ENCODE measurements around the gene TRIM22.
"Not testable (repeated sequence)": the region's sequence is repeated elsewhere in the genome, so short reads cannot be mapped to it uniquely, and the experiment has no call there.

The TRIM22 gene, protein sequence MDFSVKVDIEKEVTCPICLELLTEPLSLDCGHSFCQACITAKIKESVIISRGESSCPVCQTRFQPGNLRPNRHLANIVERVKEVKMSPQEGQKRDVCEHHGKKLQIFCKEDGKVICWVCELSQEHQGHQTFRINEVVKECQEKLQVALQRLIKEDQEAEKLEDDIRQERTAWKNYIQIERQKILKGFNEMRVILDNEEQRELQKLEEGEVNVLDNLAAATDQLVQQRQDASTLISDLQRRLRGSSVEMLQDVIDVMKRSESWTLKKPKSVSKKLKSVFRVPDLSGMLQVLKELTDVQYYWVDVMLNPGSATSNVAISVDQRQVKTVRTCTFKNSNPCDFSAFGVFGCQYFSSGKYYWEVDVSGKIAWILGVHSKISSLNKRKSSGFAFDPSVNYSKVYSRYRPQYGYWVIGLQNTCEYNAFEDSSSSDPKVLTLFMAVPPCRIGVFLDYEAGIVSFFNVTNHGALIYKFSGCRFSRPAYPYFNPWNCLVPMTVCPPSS

DNA sequence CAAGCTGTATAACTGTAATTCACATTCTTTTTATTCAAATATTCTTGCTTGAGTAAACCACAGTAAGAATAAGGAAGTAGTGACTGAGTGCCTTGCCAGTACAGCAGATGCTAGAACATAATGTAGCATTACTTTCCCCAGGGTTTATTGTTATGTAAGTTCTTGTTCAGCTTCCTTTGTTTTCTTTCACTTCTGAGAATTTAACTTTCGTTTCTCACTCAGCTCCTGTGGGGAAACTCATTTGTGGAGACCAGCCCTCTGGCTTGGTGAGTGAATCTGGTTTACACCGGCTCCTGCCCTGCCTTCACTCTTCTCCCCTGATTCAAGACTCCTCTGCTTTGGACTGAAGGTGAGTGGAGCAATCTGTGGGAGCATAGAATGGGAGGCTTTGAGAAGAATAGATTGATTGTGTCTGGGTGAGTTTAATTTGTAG lies at the start of gene TRIM22:
TSS of gene TRIM22 (plus strand) at position 240 of the 433 bp plus-strand sequence. CDS start 6,443 bp downstream, outside the sequence.
- FAIRE-seq: peak; percentile 21

DNA sequence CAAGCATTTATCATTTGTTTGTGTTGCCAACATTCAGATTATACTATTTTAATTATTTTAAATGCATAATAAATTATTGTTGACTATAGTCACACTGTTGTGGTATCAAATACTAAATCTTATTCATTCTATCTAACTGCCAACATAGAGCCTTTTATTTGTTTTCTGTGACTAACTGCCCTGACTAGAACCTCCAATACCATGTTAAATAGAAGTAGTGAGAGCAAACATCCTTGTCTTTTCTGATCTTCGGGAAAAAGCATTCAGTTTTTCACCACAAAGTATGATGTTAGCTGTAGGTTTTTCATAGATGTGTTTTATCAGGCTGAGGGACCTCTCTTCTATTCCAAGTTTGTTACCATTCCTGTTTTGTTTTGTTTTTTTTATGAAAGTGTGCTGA lies 49.6 kb upstream of the TRIM22 start:
- no peak for FAIRE-seq

DNA sequence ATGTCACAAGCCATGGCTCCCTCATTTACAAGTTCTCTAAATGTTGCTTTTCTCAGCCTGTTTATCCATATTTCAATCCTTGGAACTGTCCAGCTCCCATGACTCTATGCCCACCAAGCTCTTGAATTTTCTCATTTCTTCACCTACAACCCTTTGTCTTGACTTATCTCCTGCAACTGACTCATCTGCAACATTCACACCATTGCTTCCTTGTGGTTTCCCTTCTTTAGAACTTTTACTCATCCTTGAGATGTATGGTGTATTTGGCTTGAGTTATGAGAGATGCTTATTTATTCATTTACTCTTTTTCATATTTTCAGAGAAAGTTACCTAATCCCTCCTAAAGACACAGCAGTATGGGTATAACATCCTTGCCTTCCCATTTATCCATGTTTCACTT lies 46.0 kb upstream of the TRIM22 start:
- FAIRE-seq: no peak

DNA sequence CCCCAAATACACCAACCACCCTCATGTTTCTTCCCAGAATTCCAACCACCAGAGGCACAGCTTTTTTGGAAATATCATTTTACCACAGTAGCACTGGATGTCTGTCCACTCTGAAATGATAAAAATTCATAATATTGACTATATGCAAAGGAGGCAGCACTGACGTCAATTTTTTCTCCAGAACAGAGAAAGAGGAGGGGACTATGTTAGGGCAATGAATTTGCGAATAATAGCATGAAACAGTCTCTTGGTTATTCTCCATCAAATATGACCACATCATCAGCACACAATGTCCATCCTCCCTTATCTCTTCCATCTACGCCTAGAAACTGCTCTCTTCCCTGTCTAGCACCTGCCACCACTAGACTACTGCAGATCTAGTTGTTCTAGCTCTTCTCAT lies 43.5 kb upstream of the TRIM22 start:
- no peak for FAIRE-seq

DNA sequence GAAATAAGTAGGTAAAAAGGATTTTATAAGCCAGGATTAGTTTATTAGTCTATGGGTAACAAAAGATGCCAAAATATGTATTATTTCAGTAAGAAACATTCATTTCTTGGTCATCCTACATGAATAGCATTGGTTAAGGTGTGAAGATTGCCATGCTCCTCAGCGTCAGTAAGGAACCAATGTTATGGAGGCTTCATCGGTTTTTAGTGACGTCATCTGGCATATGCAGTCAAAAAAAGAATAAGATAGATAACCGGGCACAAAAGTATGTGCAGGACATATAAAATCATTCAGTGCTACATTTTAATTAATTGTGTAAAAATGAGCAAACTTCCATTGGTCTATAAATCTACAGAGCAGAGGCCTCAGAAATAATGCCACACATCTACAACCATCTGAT lies 34.1 kb upstream of the TRIM22 start:
- FAIRE-seq: no peak

DNA sequence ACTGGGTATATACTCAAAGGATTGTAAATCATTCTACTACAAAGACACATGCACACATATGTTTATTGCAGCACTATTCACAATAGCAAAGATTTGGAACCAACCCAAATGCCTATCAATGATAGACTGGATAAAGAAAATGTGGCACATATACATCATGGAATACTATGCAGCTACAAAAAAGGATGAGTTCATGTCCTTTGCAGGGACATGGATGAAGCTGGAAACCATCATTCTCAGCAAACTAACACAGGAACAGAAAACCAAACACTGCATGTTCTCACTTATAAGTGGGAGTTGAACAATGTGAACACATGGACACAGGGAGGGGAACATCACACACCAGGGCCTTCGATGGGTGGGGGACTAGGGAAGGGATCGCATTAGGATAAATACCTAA lies 32.6 kb upstream of the TRIM22 start:
- FAIRE-seq: not testable (repeated sequence)

DNA sequence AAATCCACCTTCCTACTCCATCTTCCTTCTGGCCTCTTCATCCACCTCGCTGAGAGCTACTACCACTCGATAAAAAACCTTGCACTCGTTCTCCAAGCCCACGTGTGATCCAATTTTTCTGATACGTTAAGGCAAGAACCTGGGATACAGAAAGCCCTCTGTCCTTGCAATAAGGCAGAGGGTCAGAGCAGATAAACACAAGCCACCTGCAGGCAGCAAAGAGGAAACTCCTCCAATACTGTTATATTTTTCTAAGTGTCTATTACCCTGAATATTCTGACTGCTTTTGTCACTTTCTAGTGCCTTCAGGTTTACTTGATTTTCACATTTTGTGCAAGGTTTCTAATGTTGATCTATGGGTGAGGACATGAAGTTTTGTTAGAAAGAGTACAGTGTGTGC lies 31.3 kb upstream of the TRIM22 start:
- FAIRE-seq: no peak

DNA sequence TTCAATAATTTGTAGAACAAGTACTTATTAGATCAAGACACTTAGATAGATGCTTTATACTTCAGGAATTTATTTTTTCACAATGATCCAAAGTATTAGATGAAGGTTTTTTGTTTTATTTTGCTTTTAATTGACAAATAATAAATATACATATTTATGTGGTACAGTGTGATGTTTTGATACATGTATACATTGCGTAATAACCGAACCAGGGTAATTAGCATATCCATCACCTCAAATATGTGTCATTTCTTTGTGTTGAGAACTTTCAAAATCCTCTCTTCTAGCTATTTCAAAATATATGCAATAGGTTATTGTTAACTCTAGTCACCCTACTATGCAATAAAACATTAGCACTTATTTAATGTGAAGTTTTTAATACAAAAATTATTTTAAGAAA lies 26.1 kb upstream of the TRIM22 start:
- FAIRE-seq: no peak

DNA sequence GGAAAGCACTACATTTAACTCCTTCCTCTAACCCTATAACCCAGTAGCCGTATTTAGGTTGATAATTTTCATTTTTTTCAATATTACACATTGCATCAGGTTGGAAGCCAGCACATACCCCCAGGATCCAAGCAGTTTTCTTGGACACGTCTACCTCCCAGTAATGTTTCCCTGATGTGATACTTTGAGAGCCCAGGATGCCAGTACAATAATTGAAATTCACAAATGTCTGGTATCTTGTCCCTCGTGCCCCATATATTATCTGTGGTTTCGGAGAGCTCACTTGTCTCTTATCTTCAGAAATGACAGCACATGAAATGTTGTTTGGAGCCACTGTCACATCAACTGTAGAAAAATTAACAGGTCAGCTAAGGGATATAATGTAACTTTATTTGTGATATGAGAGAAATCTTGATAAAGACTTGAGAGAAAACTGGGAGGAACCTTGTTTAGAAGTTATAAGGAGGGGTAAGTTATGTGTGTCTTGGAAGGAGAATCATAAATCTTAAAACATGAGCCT lies 24.5 kb upstream of the TRIM22 start:
- FAIRE-seq: no peak

DNA sequence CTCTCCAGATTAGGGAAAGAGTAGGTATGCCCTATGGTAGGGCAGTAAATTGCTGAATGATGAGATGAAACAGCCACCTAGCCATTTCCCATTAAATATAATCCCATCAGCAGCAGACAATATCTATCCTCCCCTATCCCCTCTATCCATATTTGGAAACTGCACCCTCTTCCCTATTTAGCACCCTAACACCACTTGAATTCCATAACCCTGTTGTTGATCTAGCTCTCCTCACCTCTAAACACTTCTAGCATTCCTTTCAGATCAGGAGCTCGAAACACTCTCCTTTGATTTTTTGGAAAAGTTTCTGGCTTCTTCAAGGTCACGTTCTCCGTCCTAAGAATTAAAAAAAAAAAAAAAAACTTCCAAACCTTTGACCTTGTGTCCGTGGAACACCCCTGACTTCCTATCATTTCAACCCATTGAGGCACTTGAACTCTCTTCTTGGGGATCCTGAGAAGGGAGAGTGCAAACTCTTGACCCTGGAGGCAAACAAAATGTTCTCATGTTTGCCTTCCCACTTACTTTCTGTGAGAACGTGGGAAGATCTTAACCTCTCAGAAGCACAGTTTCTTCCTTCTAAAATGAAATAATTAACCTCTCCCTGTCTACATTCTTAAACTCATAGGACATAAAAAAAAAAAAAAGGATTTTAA lies 23.7 kb upstream of the TRIM22 start:
- FAIRE-seq: no peak

DNA sequence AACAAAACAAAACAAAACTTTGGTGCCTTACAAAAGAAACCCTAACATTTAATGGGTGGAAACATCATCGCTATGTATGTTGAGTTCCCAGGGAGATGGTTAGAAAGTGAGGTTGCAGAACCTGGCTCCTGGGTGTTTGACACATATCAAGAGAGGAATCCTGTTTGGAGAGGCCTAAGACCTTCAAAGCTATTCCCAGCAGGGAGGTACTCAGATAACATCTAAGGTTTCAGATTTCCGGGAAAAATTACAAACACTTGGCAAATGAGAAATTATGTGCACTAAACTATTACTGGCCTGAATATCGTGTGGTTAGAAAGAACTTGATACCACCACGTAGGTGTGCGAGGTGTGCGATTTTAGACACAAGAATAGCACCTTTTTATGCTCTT lies 23.2 kb upstream of the TRIM22 start:
- FAIRE-seq: no peak

DNA sequence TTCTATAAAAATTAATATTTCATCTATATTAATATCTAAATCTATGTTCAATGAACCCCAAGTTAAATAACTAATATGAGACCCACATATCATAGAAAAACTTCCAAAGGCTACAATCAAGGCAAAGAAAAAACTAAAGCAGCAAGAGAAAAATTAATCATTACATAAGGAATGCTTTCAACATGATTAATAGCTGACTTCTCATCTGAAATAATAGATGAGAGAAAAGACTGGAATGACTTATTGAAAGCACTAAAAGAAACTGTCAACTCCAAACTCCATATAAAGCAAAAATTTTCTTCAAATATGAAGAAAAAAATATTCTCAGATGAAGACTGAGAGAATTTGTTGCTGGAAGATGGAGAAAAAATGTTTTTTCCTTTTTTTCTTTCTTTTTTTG lies 17.8 kb upstream of the TRIM22 start:
- no peak for FAIRE-seq

DNA sequence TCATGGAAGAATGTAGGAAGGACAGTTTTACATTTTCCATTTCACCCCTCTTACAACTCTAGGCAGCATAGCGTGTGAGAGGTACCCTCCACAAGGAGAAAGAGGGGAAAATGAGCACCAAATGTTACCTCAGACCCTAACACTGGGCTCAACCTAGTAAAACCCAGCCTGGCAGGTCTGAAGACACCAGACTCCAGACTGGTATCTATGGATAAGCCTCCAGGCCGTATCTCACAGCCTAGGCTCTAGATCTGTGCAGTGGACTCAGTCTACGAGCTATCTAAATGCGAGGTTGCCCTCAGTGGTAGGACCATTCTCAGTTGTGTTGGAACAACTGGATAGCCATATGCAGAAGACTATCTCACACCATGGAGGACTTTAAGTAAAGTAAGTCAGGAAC lies 15.2 kb upstream of the TRIM22 start:
- no peak for FAIRE-seq

DNA sequence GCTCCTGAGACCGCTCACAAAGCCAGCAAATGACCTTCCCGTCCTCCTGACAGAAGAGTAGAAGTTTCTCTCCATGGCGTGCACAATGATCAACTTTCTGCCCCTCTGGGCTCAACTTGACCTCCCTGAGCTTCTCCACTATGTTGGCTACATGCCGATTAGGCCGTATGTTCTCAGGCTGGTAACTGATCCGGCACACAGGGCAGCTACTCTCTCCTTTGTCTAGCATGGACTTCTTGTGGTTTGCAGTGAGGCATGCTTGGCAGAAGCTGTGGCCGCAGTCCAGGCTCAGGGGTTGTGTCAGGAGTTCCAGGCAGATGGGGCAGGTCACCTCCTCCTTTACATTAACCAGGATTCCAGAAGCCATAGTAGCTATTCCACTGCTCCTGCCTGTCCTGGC lies 9.8 kb upstream of the TRIM22 start:
- FAIRE-seq: no peak

DNA sequence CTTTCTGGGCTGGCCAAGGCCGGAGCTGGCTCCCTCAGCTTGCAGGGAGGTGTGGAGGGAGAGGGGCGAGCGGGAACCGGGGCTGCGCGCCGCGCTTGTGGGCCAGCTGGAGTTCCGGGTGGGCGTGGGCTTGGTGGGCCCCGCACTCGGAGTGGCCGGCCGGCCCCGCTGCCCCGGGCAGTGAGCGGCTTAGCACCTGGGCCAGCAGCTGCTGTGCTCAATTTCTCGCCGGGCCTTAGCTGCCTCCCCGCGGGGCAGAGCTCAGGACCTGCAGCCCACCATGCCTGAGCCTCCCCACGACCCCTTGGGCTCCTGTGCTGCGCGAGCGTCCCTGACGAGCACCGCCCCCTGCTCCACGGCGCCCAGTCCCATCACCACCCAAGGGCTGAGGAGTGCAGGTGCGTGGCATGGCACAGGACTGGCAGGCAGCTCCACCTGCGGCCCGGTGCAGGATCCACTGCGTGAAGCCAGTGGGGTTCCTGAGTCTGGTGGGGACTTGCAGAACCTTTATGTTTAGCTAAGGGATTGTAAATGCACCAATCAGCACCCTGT lies 6.6 kb upstream of the TRIM22 start:
- not testable (repeated sequence) for FAIRE-seq

DNA sequence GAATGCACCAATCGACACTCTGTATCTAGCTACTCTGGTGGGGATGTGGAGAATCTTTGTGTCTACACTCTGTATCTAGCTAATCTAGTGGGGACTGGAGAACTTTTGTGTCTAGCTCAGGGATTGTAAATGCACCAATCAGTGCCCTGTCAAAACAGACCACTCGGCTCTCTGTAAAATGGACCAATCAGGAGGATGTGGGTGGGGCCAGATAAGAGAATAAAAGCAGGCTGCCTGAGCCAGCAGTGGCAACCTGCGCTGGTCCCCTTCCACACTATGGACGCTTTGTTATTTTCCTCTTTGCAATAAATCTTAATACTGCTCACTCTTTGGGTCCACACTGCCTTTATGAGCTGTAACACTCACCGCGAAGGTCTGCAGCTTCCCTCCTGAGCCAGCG lies 6.0 kb upstream of the TRIM22 start:
- FAIRE-seq: not testable (repeated sequence)

DNA sequence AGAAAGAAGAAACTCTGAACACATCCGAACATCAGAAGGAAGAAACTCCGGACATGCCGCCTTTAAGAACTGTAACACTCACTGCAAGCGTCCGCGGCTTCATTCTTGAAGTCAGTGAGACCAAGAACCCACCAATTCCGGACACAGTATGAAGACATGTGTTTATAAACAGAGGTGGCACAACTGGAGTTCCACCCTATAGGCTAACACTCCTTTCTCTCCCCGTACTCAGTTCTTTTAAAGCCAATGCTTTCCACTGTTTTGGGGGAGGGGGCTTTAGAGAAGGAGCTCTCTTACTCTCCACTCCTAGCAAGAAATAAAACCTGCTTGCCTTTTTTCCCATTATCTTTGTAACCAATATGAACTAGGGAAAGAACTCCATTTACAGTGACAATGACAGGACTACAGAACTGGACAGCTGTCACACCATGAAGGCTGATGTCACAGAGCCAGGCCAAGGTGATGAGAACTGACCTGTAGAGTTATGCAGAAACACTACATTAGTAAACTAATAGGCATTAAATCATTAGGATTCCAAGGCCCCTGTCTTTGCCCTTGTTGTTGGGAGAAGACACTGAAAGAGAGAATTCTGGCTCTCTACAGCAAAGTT lies 5.4 kb upstream of the TRIM22 start:
- FAIRE-seq: no peak

DNA sequence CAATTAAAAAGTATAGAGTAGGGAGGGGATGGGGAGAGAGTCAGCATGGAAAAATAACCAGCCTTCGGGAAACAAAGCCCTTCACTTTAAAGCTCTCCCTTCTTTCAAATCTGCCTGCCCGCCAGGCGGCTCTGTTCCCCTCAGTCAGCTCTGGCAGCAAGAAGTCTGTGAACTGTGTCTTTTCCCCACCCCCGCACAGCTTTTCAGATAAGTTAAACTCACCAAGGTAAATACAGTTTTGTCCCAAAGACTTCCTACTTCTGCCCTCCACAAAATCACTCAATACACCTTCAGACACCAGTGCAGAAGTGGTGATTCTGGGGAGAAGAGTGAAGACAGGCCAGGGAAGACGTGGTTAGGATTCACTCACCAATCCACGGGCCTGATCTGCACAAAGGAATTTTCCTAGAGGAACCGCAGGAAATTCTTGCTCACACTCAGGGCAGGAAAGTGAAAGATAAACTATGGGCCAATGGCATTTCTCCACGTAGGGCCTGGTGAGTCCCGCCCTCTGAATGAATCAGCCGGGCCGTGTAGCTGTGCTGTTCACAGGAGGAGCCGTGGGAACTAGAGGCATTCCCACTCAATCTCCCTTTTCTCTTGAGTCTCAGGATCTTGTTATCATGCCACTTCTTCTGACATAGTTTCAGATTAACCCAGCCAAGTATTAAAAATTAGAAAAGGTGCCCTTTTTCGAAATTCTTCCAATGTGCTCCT lies 4.8 kb upstream of the TRIM22 start, which contains the start of gene TRIM5:
TSS of gene TRIM5 (minus strand) at position 429 of the 717 bp plus-strand sequence. CDS start 4,897 bp downstream, outside the sequence.
- no peak for FAIRE-seq

DNA sequence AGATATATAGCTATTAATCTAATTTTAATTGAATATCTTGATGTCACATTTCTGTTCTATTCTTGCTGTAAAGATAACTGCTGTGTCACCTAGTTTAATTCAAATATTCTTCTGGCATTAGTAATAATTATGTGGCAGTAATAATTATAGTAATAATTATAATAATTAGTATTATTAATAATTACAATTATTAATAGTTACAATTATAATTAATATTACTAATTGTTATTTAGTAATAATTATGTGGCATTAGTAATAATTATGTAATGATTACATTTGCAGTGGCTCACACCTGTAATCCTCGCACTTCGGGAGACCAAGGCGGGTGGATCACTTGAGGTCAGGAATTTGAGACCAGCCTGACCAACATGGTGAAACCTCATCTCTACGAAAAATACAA lies 3.2 kb upstream of the TRIM22 start:
- FAIRE-seq: no peak

DNA sequence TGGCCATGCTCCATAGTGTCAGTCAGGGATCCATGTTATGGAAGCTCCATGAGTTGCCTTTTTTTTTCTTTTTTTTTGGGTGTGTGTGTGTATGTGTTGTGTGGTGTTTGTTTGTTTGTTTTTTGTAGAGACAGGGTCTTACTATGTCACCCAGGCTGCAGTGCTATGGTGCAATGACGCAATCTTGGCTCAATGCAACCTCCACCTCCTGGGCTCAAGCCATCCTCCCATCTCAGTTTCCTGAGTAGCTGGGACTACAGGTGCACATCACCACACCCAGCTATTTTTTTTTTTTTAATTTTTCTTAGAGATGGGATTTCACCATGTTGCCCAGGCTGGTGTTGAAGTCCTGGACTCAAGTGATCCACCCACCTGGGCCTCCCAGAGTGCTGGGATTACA lies 1.1 kb upstream of the TRIM22 start:
- no peak for FAIRE-seq

DNA sequence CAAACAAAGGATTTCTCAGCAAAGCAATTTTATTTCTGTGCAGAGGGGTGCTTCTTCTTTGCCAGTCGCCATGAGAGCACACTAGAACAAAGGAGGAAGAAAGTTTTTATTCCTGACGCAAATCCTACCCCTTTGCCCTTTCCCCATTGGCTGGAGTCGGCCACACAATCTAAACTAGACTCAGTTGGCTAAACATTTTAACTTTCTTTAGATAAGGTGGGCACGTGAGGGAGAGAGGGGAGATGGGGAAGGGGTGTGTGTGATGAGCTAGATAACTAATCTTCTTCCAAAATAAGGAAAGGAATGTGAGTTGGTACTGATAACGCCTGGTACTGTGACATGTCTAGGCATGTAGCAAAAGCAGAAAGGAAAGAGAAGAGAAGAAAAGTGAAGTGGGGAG lies 626 bp downstream of the TRIM22 start:
- FAIRE-seq: no peak

DNA sequence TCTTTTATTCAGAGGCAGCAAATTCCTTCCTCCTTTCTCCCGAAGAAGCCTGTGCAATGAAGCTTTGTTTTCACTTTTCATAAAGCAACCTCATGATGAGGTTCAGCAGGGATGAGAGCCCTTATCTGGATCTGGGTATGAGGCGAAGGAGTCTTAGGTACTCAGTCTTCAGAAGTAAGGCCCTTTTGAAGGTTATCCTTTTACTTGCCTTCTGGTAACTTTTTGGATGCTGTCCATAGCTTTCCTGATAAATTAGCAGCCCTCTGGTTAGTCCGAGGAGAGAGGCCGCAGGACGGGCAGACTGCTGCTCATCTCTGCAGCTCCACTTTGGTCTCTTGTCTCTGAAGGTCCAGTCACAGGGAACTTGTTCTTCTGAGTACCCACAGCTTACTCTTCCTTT lies 1.1 kb downstream of the TRIM22 start:
- FAIRE-seq: no peak

Data from colon (tissue), 2 donors.